ENCODE measurements around the gene CNOT4.

Gene CNOT4, protein sequence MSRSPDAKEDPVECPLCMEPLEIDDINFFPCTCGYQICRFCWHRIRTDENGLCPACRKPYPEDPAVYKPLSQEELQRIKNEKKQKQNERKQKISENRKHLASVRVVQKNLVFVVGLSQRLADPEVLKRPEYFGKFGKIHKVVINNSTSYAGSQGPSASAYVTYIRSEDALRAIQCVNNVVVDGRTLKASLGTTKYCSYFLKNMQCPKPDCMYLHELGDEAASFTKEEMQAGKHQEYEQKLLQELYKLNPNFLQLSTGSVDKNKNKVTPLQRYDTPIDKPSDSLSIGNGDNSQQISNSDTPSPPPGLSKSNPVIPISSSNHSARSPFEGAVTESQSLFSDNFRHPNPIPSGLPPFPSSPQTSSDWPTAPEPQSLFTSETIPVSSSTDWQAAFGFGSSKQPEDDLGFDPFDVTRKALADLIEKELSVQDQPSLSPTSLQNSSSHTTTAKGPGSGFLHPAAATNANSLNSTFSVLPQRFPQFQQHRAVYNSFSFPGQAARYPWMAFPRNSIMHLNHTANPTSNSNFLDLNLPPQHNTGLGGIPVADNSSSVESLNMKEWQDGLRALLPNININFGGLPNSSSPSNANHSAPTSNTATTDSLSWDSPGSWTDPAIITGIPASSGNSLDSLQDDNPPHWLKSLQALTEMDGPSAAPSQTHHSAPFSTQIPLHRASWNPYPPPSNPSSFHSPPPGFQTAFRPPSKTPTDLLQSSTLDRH

GRCh38 chr7:135509839-135510591 lies at the start of gene CNOT4:
Gene CNOT4, minus strand, starts transcription at chr7:135510102. Its CDS starts 71,771 bp downstream, at chr7:135438331.
- Histone ChIP-seq H3K27ac (ENCODE audit: low read length) (peak within 1 kb of the TSS; percentile 82), H3K9me3 (ENCODE audit: insufficient read depth, low read length) (no peaks in the 10 kb centered on the region), H3K4me1 (ENCODE audit: low read length) (peaks cover 9% of the 10 kb centered on the region), H3K27me3 (ENCODE audit: low read depth, low read length) (no peaks in the 10 kb centered on the region), H2AFZ (ENCODE audit: low read depth, low read length) (peak within 1 kb of the TSS; percentile 98), H3K4me3 (ENCODE audit: low read length) (peak within 1 kb of the TSS; percentile 89), H4K20me1 (ENCODE audit: insufficient read depth, low read length) (peaks cover 14% of the 10 kb centered on the region), H3K9ac (ENCODE audit: low read length) (peak within 1 kb of the TSS; percentile 92), H3K4me2 (ENCODE audit: low read length) (peak within 1 kb of the TSS; percentile 88), H3K36me3 (replicated peaks; ENCODE audit: low read depth, low read length) (no peaks in the 10 kb centered on the region), H3K79me2 (ENCODE audit: low read length) (peaks cover 47% of the 10 kb centered on the region)
- no peak for TF ChIP-seq CTCF (IDR thresholded peaks at IDR 0.05; ENCODE audit: low read depth, low read length)
- TF ChIP-seq EZH2phosphoT487 (IDR thresholded peaks at IDR 0.05; ENCODE audit: low read depth), result no peak

GRCh38 chr7:135558881-135559280 lies 49.0 kb upstream of the CNOT4 start:
- Histone ChIP-seq H3K4me3 (ENCODE audit: low read length) (peak overlapping the region; percentile 89), H3K9me3 (ENCODE audit: insufficient read depth, low read length) (no peaks in the 10 kb centered on the region), H3K4me1 (ENCODE audit: low read length) (peaks cover 15% of the 10 kb centered on the region), H3K27me3 (ENCODE audit: low read depth, low read length) (no peaks in the 10 kb centered on the region), H3K36me3 (replicated peaks; ENCODE audit: low read depth, low read length) (peaks cover 8% of the 10 kb centered on the region), H3K4me2 (ENCODE audit: low read length) (peak overlapping the region; percentile 89), H4K20me1 (ENCODE audit: insufficient read depth, low read length) (peaks cover 17% of the 10 kb centered on the region), H3K27ac (ENCODE audit: low read length) (no peak overlapping the region), H3K79me2 (ENCODE audit: low read length) (peaks cover 63% of the 10 kb centered on the region), H3K9ac (ENCODE audit: low read length) (peak overlapping the region; percentile 97), H2AFZ (ENCODE audit: low read depth, low read length) (no peak overlapping the region)
- TF ChIP-seq CTCF (IDR thresholded peaks at IDR 0.05; ENCODE audit: low read depth, low read length) (no peak), EZH2phosphoT487 (IDR thresholded peaks at IDR 0.05; ENCODE audit: low read depth) (no peak)

DNA sequence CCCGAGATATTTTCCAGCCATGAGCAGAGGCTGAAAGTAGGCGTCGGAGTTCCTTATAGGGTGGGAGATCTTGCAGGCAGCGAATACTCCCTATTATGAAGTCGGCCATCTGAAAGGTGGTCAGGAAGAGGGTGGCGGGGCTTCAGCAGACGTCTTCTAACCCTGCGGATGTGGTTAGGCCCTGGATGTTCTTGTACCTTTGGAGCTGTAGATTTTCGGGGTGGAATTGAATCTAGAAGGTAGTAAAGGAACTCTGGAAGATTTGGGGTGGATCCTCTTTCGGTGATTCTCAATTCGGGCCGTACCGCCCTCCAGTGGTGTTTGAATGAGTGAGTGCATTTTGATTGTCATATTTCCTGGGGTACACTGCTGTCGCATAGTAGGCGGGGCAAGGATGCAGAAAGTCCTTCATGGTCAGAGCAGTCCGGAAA lies 48.5 kb upstream of the CNOT4 start:
- H3K9me3 ChIP-seq (ENCODE audit: insufficient read depth, low read length), result no peaks in the 10 kb centered on the region
- peak overlapping the region; percentile 89 for H3K4me2 ChIP-seq (ENCODE audit: low read length)
- H2AFZ ChIP-seq (ENCODE audit: low read depth, low read length), result peak overlapping the region; percentile 88
- peak overlapping the region; percentile 89 for H3K4me3 ChIP-seq (ENCODE audit: low read length)
- peaks cover 17% of the 10 kb centered on the region for H4K20me1 ChIP-seq (ENCODE audit: insufficient read depth, low read length)
- H3K9ac ChIP-seq (ENCODE audit: low read length), result peak overlapping the region; percentile 97
- H3K4me1 ChIP-seq (ENCODE audit: low read length), result peaks cover 15% of the 10 kb centered on the region
- TF ChIP-seq CTCF (IDR thresholded peaks at IDR 0.05; ENCODE audit: low read depth, low read length) (peak; percentile 74), EZH2phosphoT487 (IDR thresholded peaks at IDR 0.05; ENCODE audit: low read depth) (no peak)
- peaks cover 8% of the 10 kb centered on the region for H3K36me3 ChIP-seq (replicated peaks; ENCODE audit: low read depth, low read length)
- H3K79me2 ChIP-seq (ENCODE audit: low read length), result peaks cover 58% of the 10 kb centered on the region
- peak overlapping the region; percentile 81 for H3K27ac ChIP-seq (ENCODE audit: low read length)
- no peaks in the 10 kb centered on the region for H3K27me3 ChIP-seq (ENCODE audit: low read depth, low read length)
